Spinal cord (tissue), 9 donors: ENCODE data around the gene CXCL10. TPM values are rescaled to one million over a fixed set of nuclear protein-coding genes. Genes with fewer than 3 reads are reported as not detected.

Experiments
- DNase-seq, 6 donors: peaks; one replicate each; pipeline versions ENCODE4 v3.0.0 to v3.0.0-alpha.2; 2013 to 2015; ENCODE audit warnings: low spot score in 6 of 6, low read depth in 4 of 6
- H3K27ac ChIP-seq: one replicate; pipeline ENCODE4 v1.5.1; 2013; ENCODE audit warnings: low read depth, low read length, control low read depth
- H3K27me3 ChIP-seq: one replicate; pipeline ENCODE4 v1.6.1; 2013; ENCODE audit warnings: low read length; ENCODE audit not compliant: control insufficient read depth, insufficient read depth
- H3K36me3 ChIP-seq: one replicate; pipeline ENCODE4 v1.6.1; 2013; ENCODE audit warnings: low read length; ENCODE audit not compliant: control insufficient read depth, insufficient read depth
- H3K4me1 ChIP-seq: one replicate; pipeline ENCODE4 v1.6.1; 2013; ENCODE audit warnings: low read length; ENCODE audit not compliant: control insufficient read depth, insufficient read depth
- H3K4me3 ChIP-seq: one replicate; pipeline ENCODE4 v1.5.1; 2013; ENCODE audit warnings: low read depth, low read length, control low read depth
- H3K9me3 ChIP-seq: one replicate; pipeline ENCODE4 v1.6.1; 2013; ENCODE audit warnings: low read length; ENCODE audit not compliant: control insufficient read depth, insufficient read depth
- polyA plus RNA-seq, 2 donors: library from polyadenylated mRNA; unstranded; fragments of 120-200 nt; gene quantifications; one replicate each; pipeline ENCODE4 v1.2.1, GENCODE V29; 2013; ENCODE audit not compliant: insufficient read length in 2 of 2
- total RNA-seq, 2 donors: library from RNA; depleted of rRNA in 1 of 2; stranded (reverse); fragments of 120-200 nt in 1 of 2; fragments of >200 nt in 1 of 2; gene quantifications; one replicate each; pipeline versions ENCODE4 v1.2.3 to v1.2.4, GENCODE V29; 2013 to 2014

Gene CXCL10
- total and polyA plus RNA-seq, 4 donors: 0.28 to 1.9 TPM; not detected in 2

GRCh38 chr4:75973766-75974165, 49.5 kb downstream of the CXCL10 start:
- DNase-seq: peak in 1 of 6 donors; percentile 15
- Histone ChIP-seq H3K4me3 (no peak overlapping the region), H3K27me3 (no peaks in the 10 kb centered on the region), H3K4me1 (no peaks in the 10 kb centered on the region), H3K27ac (no peak overlapping the region), H3K9me3 (no peaks in the 10 kb centered on the region), H3K36me3 (peaks cover 37% of the 10 kb centered on the region)

Other genes with a start within 250 kb of the CXCL10 start
- gene PPEF2, start 121.0 kb downstream of the CXCL10 start, total RNA-seq: under 1 TPM in 1 of 2 donors, not detected in 1; 0.06 TPM
- under 1 TPM in 1 of 2 donors, not detected in 1; 0.48 TPM for gene PPEF2, start 121.0 kb downstream of the CXCL10 start, polyA plus RNA-seq
- 10 to 100 TPM; 11.5 to 23.9 TPM for gene NAAA, start 82.5 kb downstream of the CXCL10 start, total RNA-seq
- gene NAAA, start 82.5 kb downstream of the CXCL10 start, polyA plus RNA-seq: 10 to 100 TPM; 11.9 to 12.8 TPM
- 10 to 100 TPM; 33.6 to 40.6 TPM for gene SDAD1, start 32.6 kb downstream of the CXCL10 start, total RNA-seq
- 10 to 100 TPM; 30.5 to 31.0 TPM for gene SDAD1, start 32.6 kb downstream of the CXCL10 start, polyA plus RNA-seq
- under 1 TPM; 0.10 to 0.11 TPM for gene CXCL9, start 16.0 kb downstream of the CXCL10 start, total RNA-seq
- not detected for gene CXCL9, start 16.0 kb downstream of the CXCL10 start, polyA plus RNA-seq
- under 1 TPM in 1 of 2 donors, not detected in 1; 0.69 TPM for gene CXCL11, start 12.6 kb upstream of the CXCL10 start, total RNA-seq
- gene CXCL11, start 12.6 kb upstream of the CXCL10 start, polyA plus RNA-seq: not detected
- 1 to 10 TPM; 4.0 to 7.6 TPM for gene ART3, start 51.2 kb upstream of the CXCL10 start, total RNA-seq
- gene ART3, start 51.2 kb upstream of the CXCL10 start, polyA plus RNA-seq: 1 to 10 TPM; 4.0 to 4.4 TPM
- 10 to 100 TPM; 55.6 to 87.4 TPM for gene NUP54, start 124.9 kb upstream of the CXCL10 start, total RNA-seq
- 10 to 100 TPM; 45.5 to 56.8 TPM for gene NUP54, start 124.9 kb upstream of the CXCL10 start, polyA plus RNA-seq
- gene SCARB2, start 190.3 kb upstream of the CXCL10 start, total RNA-seq: 100 to 1,000 TPM; 243 to 326 TPM
- 100 to 1,000 TPM; 191 to 218 TPM for gene SCARB2, start 190.3 kb upstream of the CXCL10 start, polyA plus RNA-seq
- gene FAM47E, start 228.2 kb upstream of the CXCL10 start, total RNA-seq: 10 to 100 TPM in 1 of 2 donors, 1 to 10 TPM in 1; 9.4 to 14.8 TPM
- 1 to 10 TPM; 7.9 to 9.5 TPM for gene FAM47E, start 228.2 kb upstream of the CXCL10 start, polyA plus RNA-seq